ENCODE measurements around the gene ALG9. TPM values are rescaled to one million over a fixed set of nuclear protein-coding genes. Genes with fewer than 3 reads are reported as not detected.

ALG9 gene
- total and polyA plus RNA-seq, 2 of the 4 experiments (the other 2 are of a cell fraction): 20.7 to 35.7 TPM

DNA sequence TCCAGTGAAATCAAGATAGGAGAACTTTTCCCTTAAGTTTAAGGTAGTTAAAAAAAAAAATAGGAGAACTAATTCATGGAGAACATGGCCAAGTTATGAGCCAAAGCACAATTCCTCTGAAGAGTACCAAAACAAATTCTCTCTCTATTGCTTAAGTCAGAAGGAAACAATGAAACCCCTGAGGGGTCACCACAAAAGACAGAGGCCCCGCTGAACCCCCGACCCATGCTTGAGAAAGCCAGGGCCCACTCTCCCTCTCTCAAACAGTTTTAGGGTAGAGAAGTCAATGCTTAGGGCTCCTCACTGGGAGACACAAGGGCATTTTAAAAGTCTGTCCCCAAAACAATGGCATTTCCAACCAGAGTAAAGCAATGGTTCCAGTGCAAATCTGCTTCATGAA is 132.1 kb downstream of the ALG9 start:
- H2BK5ac ChIP-seq (ENCODE audit: low read depth, low read length, poor library complexity, severe bottlenecking): no peak overlapping the region
- H4K8ac ChIP-seq (ENCODE audit: low read depth in 2 of 2, low read length in 2 of 2): no peak overlapping the region
- no peak overlapping the region for H3K56ac ChIP-seq (ENCODE audit: extremely low read depth, insufficient read depth, low read length)
- H2BK120ac ChIP-seq (ENCODE audit: low read depth, low read length): no peak overlapping the region
- BruUV-seq (replicated peaks): no TSS peak
- ATAC-seq (ENCODE audit: low read depth) (no peak), DNase-seq (no peak)
- no peak overlapping the region for H4K5ac ChIP-seq (ENCODE audit: low read depth, low read length)
- H4K20me1 ChIP-seq (ENCODE audit: insufficient read depth, low read length): no peaks in the 10 kb centered on the region
- no peak overlapping the region for H3K4me3 ChIP-seq (ENCODE audit: insufficient read depth, low read depth, low read length)
- TF ChIP-seq SMC3 (IDR thresholded peaks at IDR 0.05; ENCODE audit: low read depth, low read length) (no peak), RAD21 (IDR thresholded peaks at IDR 0.05; ENCODE audit: low read length) (no peak), CEBPB (IDR thresholded peaks at IDR 0.05; ENCODE audit: low read depth, low read length) (no peak), NFE2L2 (IDR thresholded peaks at IDR 0.05; ENCODE audit: low read depth, low read length) (no peak), CHD1 (IDR thresholded peaks at IDR 0.05; ENCODE audit: low read depth, low read length) (no peak), POLR2A (IDR thresholded peaks at IDR 0.05; ENCODE audit: low read depth, low read length) (no peak), MAZ (IDR thresholded peaks at IDR 0.05; ENCODE audit: borderline replicate concordance, low read depth, low read length) (no peak), FOS (IDR thresholded peaks at IDR 0.05; ENCODE audit: low read depth, low read length) (no peak), MAFK (IDR thresholded peaks at IDR 0.05; ENCODE audit: low read depth, low read length) (no peak), RCOR1 (IDR thresholded peaks at IDR 0.05; ENCODE audit: insufficient replicate concordance, low read length) (no peak), MXI1 (IDR thresholded peaks at IDR 0.05; ENCODE audit: borderline replicate concordance, low read depth, low read length) (no peak)
- TF ChIP-seq, protein P1, sequence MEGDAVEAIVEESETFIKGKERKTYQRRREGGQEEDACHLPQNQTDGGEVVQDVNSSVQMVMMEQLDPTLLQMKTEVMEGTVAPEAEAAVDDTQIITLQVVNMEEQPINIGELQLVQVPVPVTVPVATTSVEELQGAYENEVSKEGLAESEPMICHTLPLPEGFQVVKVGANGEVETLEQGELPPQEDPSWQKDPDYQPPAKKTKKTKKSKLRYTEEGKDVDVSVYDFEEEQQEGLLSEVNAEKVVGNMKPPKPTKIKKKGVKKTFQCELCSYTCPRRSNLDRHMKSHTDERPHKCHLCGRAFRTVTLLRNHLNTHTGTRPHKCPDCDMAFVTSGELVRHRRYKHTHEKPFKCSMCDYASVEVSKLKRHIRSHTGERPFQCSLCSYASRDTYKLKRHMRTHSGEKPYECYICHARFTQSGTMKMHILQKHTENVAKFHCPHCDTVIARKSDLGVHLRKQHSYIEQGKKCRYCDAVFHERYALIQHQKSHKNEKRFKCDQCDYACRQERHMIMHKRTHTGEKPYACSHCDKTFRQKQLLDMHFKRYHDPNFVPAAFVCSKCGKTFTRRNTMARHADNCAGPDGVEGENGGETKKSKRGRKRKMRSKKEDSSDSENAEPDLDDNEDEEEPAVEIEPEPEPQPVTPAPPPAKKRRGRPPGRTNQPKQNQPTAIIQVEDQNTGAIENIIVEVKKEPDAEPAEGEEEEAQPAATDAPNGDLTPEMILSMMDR (conservative IDR thresholded peaks at IDR 0.05; ENCODE audit: low read depth, low read length): no peak
- TF ChIP-seq, protein P2, sequence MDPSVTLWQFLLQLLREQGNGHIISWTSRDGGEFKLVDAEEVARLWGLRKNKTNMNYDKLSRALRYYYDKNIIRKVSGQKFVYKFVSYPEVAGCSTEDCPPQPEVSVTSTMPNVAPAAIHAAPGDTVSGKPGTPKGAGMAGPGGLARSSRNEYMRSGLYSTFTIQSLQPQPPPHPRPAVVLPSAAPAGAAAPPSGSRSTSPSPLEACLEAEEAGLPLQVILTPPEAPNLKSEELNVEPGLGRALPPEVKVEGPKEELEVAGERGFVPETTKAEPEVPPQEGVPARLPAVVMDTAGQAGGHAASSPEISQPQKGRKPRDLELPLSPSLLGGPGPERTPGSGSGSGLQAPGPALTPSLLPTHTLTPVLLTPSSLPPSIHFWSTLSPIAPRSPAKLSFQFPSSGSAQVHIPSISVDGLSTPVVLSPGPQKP (IDR thresholded peaks at IDR 0.05; ENCODE audit: borderline replicate concordance, low read depth, low read length): no peak
- TF ChIP-seq, protein P3, sequence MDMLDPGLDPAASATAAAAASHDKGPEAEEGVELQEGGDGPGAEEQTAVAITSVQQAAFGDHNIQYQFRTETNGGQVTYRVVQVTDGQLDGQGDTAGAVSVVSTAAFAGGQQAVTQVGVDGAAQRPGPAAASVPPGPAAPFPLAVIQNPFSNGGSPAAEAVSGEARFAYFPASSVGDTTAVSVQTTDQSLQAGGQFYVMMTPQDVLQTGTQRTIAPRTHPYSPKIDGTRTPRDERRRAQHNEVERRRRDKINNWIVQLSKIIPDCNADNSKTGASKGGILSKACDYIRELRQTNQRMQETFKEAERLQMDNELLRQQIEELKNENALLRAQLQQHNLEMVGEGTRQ (IDR thresholded peaks at IDR 0.05; ENCODE audit: low read depth, low read length): no peak
- in situ Hi-C loops (cut with MboI; ENCODE audit: low sequenced_read_pairs) (no loop called here), dilution Hi-C loops (cut with HindIII; ENCODE audit: low sequenced_read_pairs, unreplicated experiment) (no loop called here), intact Hi-C loops (cut with micrococcal nuclease) (no loop called here)
- H3K4me1 ChIP-seq (ENCODE audit: control insufficient read depth, insufficient read depth, low read length): peaks cover 36% of the 10 kb centered on the region
- H3K14ac ChIP-seq (replicated peaks; ENCODE audit: low read depth, low read length): no peak overlapping the region; the same call in 1 of the 2 replicates
- peaks cover 34% of the 10 kb centered on the region for H3K9me1 ChIP-seq (ENCODE audit: insufficient read depth, low read length)
- H3K9ac ChIP-seq (ENCODE audit: low read depth, low read length): no peak overlapping the region
- no peak overlapping the region for H3K4ac ChIP-seq (ENCODE audit: low read depth, low read length)
- ChIA-PET POLR2A (ENCODE audit: unreplicated experiment) (interaction anchor here (0.6 kb wide), 1 partner anchor 33 kb away, joined by 8 read pairs; no protein-coding TSS in a partner anchor), CTCF (no interaction called here)
- peaks cover 25% of the 10 kb centered on the region for H3K36me3 ChIP-seq (ENCODE audit: control insufficient read depth, insufficient read depth, low read length)
- no peaks in the 10 kb centered on the region for H3K27me3 ChIP-seq (ENCODE audit: control insufficient read depth, insufficient read depth, low read length)
- H3K4me2 ChIP-seq (ENCODE audit: low read depth, low read length): no peak overlapping the region
- H4K91ac ChIP-seq (ENCODE audit: insufficient read depth, low read depth, low read length): no peak overlapping the region
- no peak overlapping the region for H3K23ac ChIP-seq (ENCODE audit: low read depth, low read length)
- no peak overlapping the region for H2BK20ac ChIP-seq (ENCODE audit: low read depth, low read length)
- no peak overlapping the region for H2AFZ ChIP-seq (replicated peaks; ENCODE audit: low read length, poor library complexity)
- no CpG with 5 or more reads among the region's 2 CpGs for WGBS, 2 experiments (ENCODE audit: extremely low coverage in 2 of 2, insufficient read length in 1 of 2)
- H2AK5ac ChIP-seq (ENCODE audit: low read depth, low read length): no peak overlapping the region
- no peak overlapping the region for H3K18ac ChIP-seq (ENCODE audit: low read depth, low read length)
- H2AK9ac ChIP-seq (replicated peaks; ENCODE audit: low read depth, low read length, poor library complexity): no peak overlapping the region
- no peak overlapping the region for H2BK15ac ChIP-seq (ENCODE audit: low read depth, low read length)
- peaks cover 26 to 55% of the 10 kb centered on the region in 2 experiments for H3K79me1 ChIP-seq (ENCODE audit: low read depth in 1 of 2, low read length in 2 of 2)
- H3K9me3 ChIP-seq (ENCODE audit: control insufficient read depth, insufficient read depth, low read length): no peaks in the 10 kb centered on the region
- H3K27ac ChIP-seq (ENCODE audit: insufficient read depth, low read length): no peak overlapping the region
